Osteocyte (in vitro differentiated cells): ENCODE results near the gene ARHGAP21. TPM values are rescaled to one million over a fixed set of nuclear protein-coding genes. Genes with fewer than 3 reads are reported as not detected.

Experiments
- DNase-seq: peaks from one replicate; pipeline ENCODE4 v3.0.0; 2021; ENCODE audit warnings: mixed read lengths; ENCODE audit not compliant: unreplicated experiment; ENCODE audit errors: extremely low spot score
- H3K27ac Mint-ChIP-seq: one replicate; pipeline ENCODE4 v1.8.0; 2021; ENCODE audit warnings: mild to moderate bottlenecking, mixed read lengths; ENCODE audit not compliant: unreplicated experiment
- H3K27me3 Mint-ChIP-seq: one replicate; pipeline ENCODE4 v1.8.0; 2021; ENCODE audit warnings: mixed read lengths; ENCODE audit not compliant: unreplicated experiment
- H3K36me3 Mint-ChIP-seq: one replicate; pipeline ENCODE4 v1.8.0; 2021; ENCODE audit warnings: mixed read lengths; ENCODE audit not compliant: unreplicated experiment
- H3K4me1 Mint-ChIP-seq: one replicate; pipeline ENCODE4 v1.8.0; 2021; ENCODE audit warnings: mixed read lengths; ENCODE audit not compliant: unreplicated experiment
- H3K4me3 Mint-ChIP-seq: one replicate; pipeline ENCODE4 v1.8.0; 2021; ENCODE audit warnings: mild to moderate bottlenecking, moderate library complexity, mixed read lengths; ENCODE audit not compliant: unreplicated experiment
- H3K9me3 Mint-ChIP-seq: one replicate; pipeline ENCODE4 v1.8.0; 2021; ENCODE audit warnings: mixed read lengths; ENCODE audit not compliant: unreplicated experiment
- total RNA-seq: library from RNA; stranded (reverse); gene quantifications from 2 replicates; pipeline ENCODE4 v1.2.1, GENCODE V29; 2021
- TF ChIP-seq, protein P1 (sequence below): fragments of 200-600 bp; sonication (generic); IDR thresholded peaks from 2 replicates; pipeline ENCODE4 v1.5.0; 2021; ENCODE audit warnings: antibody characterized with exemption, mild to moderate bottlenecking, moderate library complexity

Gene ARHGAP21
- total RNA-seq, 1 donor from 2014 or later, result 170 TPM

DNA sequence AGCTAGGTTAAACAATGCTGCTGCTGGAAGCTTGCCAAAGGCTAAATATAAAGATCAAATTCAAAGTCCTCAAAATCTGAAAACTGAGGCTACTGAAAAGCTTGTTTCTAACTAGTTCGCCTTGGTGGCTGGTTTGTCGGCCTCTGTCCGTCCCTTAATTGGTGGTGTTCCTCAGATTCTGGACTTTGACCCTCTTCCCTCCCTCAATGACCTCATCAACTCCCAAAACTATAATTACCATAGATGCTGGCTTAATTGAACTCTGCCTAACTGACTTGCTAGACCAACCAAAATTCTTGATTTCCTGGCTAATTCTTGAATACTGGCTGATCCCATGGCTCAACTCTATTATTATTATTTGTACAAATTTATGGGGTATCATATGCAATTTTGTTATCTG is 15.6 kb downstream of the ARHGAP21 start:
- no peak for DNase-seq
- no peak overlapping the region for H3K4me3 Mint-ChIP-seq
- no peak overlapping the region for H3K27ac Mint-ChIP-seq
- TF ChIP-seq, protein P1, sequence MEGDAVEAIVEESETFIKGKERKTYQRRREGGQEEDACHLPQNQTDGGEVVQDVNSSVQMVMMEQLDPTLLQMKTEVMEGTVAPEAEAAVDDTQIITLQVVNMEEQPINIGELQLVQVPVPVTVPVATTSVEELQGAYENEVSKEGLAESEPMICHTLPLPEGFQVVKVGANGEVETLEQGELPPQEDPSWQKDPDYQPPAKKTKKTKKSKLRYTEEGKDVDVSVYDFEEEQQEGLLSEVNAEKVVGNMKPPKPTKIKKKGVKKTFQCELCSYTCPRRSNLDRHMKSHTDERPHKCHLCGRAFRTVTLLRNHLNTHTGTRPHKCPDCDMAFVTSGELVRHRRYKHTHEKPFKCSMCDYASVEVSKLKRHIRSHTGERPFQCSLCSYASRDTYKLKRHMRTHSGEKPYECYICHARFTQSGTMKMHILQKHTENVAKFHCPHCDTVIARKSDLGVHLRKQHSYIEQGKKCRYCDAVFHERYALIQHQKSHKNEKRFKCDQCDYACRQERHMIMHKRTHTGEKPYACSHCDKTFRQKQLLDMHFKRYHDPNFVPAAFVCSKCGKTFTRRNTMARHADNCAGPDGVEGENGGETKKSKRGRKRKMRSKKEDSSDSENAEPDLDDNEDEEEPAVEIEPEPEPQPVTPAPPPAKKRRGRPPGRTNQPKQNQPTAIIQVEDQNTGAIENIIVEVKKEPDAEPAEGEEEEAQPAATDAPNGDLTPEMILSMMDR, result no peak
- no peaks in the 10 kb centered on the region for H3K9me3 Mint-ChIP-seq
- H3K27me3 Mint-ChIP-seq, result no peaks in the 10 kb centered on the region
- no peaks in the 10 kb centered on the region for H3K36me3 Mint-ChIP-seq
- peaks cover 45% of the 10 kb centered on the region for H3K4me1 Mint-ChIP-seq

DNA sequence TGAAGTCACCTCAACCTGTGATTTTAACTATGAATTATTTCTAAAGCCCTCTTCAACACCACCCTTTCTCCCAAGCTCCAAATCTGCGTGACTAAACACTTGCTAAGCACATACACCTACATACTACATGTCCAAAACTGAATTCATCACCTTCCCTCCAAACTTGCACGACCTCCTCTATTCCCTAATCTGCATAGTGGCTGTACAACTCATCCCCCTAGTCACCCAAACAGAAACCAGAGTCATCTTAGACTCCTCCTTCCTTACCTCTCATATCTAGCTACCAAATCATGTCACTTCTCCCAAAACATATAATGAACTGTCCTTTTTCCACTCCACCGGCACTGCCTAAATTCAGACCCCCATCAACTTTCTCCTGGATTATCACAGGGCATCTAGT is 16.2 kb downstream of the ARHGAP21 start:
- Mint-ChIP-seq H3K4me1 (peaks cover 40% of the 10 kb centered on the region), H3K27me3 (no peaks in the 10 kb centered on the region), H3K4me3 (no peak overlapping the region), H3K36me3 (no peaks in the 10 kb centered on the region), H3K27ac (no peak overlapping the region), H3K9me3 (no peaks in the 10 kb centered on the region)
- DNase-seq, result no peak
- TF ChIP-seq, protein P1, result no peak

DNA sequence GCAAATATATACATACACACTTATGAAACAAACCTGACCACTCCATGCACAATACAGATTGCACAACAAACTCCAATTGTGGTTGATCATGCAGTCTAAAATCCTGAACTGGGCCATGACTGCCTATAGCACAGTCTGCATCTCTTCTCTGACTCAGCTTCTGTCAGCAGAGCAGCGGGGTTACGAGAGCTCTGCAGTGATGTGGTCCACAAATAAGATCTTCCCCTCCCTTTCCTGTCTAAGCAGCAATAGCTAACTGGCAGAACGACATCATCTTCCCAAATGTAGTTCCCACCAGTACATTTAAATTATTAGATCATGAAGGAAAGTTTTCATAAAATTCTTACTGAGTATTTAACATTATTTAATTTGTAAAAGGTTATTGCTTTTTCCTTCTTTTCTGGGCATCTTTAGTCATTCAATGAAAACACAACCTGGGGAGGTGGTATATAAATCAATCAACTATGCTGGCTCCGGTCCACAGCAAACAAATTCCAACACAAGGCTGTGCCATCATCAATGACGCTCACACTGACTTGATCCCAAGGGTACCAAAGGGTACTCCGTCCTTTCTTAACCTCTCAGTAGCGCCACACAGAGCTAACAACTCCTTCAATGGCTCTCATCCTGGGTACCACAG is 17.1 kb downstream of the ARHGAP21 start:
- H3K36me3 Mint-ChIP-seq, result no peaks in the 10 kb centered on the region
- TF ChIP-seq, protein P1, result no peak
- H3K27me3 Mint-ChIP-seq, result no peaks in the 10 kb centered on the region
- H3K27ac Mint-ChIP-seq, result no peak overlapping the region
- no peaks in the 10 kb centered on the region for H3K9me3 Mint-ChIP-seq
- peaks cover 37% of the 10 kb centered on the region for H3K4me1 Mint-ChIP-seq
- H3K4me3 Mint-ChIP-seq, result no peak overlapping the region
- DNase-seq, result no peak

DNA sequence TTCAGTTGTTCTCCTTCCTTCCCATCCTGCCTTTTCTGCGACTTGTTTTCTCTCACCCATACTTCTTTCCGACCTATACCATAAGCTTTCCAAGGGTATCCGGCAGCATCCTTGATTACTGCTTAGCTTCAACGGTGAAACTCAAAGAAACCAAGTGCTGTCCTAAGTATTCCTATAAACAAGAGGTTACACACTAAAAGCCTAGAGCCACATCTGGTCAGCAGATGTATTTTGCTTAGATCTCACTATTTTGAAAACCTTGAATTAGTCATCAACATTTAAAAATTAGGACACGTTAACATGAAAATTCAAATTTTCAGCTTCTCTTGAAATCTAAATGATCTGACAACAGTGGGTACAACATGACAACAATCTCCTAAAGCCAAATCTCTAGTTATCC is 20.0 kb downstream of the ARHGAP21 start:
- Mint-ChIP-seq H3K27ac (peak overlapping the region; percentile 63), H3K27me3 (no peaks in the 10 kb centered on the region), H3K4me1 (peaks cover 38% of the 10 kb centered on the region), H3K36me3 (no peaks in the 10 kb centered on the region), H3K4me3 (no peak overlapping the region), H3K9me3 (no peaks in the 10 kb centered on the region)
- no peak for DNase-seq
- TF ChIP-seq, protein P1, result no peak

DNA sequence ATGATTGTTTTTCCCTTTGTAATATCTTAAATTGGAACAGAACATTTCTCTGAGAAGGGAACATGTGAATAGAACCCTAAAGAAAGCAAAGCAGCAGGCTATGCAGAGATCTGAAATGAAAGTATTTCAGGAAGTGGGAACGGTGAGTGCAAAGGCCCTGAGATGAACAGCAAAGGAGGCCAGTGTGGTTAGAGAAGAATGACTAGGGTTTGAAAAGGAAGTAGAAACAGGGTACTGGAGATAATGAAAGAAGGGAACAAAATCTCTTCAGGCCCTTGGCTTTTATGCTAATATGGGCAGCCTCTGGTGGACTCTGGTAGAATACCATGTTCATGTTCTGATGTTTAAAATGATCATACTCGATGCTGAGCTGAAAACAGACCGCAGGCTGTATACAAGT is 22.2 kb downstream of the ARHGAP21 start:
- TF ChIP-seq, protein P1, result no peak
- no peaks in the 10 kb centered on the region for H3K27me3 Mint-ChIP-seq
- H3K9me3 Mint-ChIP-seq, result no peaks in the 10 kb centered on the region
- H3K27ac Mint-ChIP-seq, result peak overlapping the region; percentile 16
- no peak overlapping the region for H3K4me3 Mint-ChIP-seq
- DNase-seq, result no peak
- H3K36me3 Mint-ChIP-seq, result no peaks in the 10 kb centered on the region
- H3K4me1 Mint-ChIP-seq, result peaks cover 44% of the 10 kb centered on the region
